Activated CD4-positive, alpha-beta T cell treated with anti-CD3 and anti-CD28 coated beads for 4 hours (primary cell): ENCODE results near the gene EVPL.
"Not testable (repeated sequence)": the region's sequence is repeated elsewhere in the genome, so short reads cannot be mapped to it uniquely, and the experiment has no call there.

ENCODE experiments used
- DNase-seq, 2 donors: peaks; one replicate each; pipeline ENCODE4 v3.0.0-alpha.2; 2020

The EVPL gene

DNA sequence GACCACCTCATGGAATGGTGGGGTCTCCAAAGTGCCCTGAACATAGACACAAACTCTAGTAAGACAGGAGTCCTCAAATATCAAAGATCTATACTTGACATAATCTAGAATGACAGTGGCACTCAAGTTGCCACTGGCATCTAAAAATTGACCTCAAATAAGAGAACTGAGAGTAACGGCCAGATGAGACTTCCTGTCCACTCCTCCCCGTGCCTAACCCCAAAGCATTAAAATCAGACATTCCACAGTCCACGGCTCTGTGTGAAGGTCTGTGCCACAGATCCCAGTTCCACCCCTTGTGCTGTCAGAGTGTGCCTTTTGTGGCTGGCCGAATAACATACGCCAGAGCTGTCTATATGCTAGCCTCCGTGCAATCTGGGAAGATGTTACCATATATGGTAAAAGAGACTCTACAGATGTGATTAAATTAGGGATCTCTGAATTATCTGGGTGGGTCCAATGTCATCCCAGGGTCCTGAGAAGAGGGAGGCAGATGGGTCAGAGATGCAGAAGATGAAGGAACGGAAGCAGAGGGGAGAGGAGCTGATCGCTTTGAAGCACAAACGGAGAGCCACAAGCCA, 21.0 kb upstream of the EVPL start:
- no peak for DNase-seq

DNA sequence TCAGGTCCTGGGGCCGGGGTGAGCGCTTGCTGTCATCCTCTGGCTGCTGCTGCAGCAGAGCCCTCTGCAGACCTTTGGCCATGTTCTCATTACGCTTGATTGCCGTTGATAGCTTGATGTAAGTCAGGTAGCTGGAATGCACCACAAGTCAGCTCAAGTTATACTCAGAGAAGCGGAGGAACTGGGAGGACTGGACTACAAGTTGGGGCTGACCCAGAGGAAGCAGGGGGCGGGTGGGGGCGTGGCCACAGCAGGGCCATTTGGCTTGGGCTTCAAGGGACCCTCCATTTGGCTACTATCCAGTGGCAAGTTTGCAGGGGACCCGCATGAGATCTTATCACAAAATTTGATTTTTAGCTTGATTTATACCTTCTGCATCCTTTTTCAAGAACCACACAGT, 19.0 kb upstream of the EVPL start:
- no peak for DNase-seq

DNA sequence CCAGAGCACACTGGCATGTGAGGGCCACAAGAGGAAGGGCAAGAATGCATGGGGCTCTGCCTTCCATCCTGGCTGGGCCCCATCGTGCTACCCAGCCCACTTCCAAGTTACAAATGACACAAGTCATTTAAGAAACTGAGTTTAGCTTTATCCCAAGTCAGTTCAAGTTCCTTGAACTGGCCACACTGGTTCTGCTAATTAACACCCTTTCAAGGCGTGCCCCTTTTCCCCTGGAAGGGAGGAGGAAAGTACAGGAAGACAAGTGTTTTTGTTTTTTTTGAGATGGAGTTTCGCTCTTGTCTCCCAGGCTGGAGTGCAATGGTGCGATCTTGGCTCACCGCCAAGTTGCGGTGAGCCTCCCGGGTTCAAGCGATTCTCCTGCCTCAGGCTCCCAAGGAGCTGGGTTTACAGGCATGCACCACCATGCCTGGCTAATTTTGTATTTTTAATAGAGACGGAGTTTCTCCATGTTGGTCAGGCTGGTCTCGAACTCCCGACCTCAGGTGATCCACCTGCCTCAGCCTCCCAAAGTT, 17.4 kb upstream of the EVPL start:
- DNase-seq, result not testable (repeated sequence)

DNA sequence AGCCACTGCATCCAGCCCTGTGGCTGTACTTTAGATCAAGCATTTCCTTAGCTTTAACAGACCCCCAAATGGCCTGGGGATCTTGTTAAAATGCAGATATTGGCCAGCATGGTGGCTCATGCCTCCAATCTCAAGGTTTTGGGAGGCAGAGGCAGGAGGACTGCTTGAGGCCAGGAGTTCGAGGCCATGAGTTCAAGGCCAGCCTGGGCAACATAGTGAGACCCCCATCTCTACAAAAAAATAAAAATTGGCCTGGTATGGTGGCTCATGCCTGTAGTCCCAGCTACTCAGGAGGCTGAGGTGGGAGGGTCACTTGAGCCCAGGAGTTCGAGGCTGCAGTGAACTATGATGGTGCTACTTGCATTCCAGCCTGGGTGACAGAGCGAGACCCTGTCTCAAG, 15.8 kb upstream of the EVPL start:
- not testable (repeated sequence) for DNase-seq

DNA sequence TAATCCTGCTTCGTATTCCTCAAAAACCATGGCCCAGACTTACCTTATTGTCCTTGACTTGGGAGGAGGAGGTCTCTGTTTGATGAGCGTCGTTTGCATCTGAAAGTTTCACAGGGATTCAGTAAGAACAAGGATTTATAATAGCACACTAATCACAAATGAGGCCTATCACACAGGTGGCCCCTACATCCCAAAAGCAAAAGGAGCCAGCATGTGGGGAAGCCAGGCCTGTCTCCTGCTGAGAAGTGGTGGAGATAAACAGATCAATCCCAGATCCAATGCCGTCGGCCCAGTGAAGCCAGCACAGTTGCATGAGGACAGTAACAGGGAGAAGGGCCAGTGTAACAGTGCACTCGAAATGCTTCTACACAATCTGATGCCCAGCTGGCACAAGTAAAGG, 13.3 kb upstream of the EVPL start:
- no peak for DNase-seq

DNA sequence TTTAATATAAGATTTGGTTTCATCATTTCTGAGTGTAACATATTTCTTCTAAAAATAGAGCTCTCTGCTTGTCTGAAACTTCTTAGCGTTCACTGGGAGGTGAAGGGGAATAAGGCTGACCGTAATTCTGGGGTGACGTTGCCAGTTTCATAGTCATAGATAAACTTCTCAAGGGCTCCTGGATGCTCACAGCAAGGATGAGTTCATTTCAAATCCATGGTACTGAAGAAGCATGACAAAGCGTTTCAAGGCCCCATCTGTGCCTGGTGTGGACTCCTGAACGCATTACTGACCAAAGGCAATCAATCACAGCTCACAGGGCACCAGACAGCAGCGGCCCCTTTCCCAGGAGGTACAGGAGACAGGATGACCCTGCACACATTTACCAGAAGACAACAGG, 12.0 kb upstream of the EVPL start:
- DNase-seq, result no peak

DNA sequence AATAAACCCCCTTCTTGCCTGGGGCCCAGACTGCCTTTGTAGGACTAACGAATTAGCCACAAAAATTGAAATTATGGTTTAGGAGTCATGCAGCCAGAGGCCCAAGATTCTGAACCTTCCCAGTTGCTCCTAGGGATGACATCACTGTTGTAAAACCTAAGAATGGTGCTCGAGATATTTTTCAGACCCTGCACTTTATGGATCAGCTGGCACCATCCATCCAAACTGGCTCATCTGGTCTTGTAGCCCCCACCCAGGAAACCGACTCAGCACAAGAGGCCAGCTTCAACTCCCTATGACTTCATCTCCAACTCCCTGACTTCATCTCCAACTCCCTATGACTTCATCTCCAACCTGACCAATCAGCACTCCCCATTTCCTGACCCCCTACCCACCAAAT, 10.9 kb upstream of the EVPL start:
- DNase-seq, result no peak

DNA sequence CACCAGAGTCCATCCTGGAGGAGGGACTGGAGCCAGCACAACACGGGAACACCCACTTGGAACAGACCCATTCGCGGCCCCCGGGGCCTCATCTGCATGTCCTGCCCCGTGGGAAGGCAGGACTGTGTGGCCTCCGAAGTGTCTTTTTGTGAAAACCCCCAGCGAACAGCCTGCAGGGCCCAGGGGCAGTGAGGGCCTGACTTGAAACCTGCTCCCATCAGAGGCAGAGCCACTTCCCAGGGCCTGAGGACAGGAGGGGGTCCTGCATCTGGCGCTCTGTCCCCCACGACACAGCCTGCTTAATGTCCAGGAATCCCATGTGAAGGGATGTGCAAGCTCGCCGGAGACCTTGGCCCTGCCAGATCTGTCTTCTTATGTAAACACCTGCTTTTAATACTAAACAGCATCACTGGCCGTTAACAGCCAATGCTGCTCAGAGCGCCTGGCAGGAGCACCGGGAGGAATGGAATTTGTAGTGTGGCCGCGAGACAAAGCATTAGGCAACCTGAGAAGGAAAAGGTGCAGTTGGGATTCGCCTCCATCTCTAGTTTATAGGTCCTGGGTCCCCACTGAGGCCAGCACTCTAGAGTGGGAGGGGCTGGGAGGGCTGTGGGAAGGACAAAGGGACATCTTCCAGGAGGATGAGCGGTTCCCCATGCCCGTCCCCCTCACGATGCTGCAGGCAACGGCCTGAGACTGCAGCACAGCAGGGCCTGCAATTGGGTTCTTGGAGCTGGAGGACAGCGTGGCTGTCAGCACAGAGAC, 9.6 kb upstream of the EVPL start:
- DNase-seq, result no peak

DNA sequence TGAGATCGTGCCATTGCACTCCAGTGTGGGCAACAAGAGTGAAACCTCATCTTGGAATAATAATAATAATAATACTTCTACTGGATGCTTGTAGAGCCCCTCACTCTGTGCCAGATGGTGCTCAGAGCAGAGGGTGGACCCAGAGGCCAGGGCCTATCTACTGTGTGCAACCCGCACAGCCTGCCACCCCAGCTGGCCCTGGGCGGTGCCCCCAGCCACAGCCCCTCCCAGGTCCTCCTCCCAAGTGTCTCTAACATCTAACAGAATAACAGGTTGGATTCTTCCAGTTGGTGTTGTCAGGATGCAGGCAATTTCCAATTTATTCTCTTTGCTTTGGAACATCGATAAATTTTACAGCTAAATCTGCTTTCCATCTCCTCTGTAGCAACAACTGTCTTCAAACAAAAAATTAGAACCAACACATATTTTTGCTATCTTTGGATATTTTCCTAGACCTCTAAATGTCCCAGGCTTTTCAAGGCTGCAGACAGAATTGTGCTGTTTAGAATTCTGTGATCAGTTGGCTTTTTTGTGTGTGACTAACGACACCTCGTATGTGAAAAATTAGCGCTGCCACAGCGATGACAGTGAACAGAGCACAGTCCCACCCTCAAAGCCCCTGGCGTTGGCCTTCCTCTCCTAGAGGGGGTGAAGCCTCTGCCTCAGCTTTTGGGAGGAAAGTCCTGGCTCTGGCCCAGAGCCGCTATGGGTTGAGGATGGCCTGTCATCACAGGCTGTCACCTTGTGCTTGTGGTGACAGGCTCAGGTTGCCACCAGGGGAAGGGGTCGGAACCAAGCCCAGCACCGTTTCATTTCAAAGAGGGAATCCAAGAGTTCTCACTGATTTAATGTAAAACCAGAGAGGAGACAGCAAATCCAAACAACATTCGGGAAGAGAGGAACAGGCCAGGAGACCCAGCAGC, 7.6 kb upstream of the EVPL start:
- DNase-seq, result no peak

DNA sequence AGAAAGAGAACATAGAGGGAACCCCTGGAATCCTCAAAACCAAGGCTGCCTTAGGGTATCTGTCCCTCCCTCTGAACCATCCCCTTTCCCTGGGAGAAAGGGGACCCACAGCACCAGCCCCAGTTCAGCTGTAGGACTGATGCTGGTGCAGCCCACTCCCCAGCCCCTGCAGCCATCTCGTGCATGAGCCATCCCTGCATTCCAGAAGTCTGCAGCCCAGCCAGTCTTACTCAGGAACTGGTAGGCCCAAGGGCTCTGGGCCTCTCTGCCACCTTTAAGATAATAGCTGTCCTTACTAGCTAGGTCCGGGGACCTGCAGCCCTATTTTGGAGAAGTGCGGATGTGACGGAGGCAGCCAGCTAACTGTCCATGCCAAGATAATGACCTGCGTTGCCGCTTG, 6.0 kb upstream of the EVPL start:
- no peak for DNase-seq

DNA sequence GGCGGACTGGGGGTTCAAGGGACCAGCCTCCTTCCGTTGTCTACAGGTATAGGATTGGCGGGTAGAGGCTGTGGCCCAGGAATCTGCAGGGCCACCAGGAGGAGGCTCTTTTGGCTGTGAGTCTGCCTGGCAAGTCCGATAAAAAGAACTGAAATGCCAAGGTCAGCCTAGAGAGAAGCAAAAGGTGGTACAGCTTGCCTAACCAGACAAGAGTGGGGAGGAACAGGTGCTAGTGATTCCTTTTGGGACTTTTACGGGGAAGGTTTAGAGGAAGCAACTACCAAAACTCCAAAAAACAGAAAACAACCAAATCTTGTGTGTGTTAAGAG, 5.6 kb upstream of the EVPL start:
- no peak for DNase-seq

DNA sequence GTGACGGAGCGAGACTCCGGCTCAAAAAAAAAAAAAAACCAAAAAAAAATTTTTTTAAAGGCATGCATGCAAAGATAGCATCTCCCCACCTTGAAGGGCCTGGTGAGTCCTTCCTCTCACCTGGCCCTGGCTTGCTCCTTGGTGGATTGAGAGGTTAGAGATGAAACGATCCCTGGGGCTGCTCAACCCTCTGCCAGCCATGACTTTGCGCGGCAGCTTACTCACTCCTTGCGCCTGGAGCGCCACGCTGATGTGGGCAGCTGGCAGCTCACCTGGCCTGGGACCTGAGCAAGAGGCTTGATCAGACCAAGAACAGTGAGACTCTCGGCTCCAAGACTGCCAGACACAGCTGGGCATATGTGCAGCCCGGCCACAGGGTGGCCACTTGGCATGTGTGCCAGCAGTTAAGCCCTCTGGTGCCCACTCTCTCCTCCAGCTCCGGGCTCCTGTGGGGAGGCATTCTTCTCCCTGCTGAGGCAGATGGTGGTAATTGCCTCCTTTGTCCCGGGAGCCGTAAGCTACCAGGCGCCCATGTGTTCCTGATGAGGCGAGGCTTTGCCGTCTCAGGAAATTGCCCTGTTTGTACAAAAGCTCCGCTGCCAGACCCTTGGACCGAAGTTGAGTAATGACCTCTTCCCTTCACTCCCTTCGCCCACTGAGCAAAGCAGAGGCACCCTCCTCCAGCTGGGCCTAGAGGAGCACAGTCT, 5.1 kb upstream of the EVPL start:
- no peak for DNase-seq

DNA sequence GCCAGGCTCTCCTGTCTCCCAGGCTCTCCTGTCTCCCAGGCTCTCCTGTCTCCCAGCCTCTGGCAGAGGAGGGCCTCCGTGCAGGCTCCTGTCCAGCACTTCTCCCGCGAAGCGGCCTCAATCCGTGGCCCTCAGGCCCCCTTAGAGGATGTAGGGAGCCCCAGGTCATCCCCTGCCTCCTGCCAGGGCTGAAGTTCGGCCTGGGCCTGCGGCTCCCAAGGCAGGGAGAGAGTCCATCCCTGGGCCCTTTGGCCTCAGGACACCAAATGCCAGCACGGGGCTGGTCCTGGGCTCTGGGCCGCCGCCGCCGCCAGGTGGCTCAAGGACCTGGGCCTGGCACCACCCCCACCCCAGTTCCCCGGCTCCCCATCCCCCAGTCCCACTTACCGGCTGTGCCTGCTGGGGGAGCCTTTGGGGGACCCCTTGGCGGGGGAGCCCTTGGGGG, 370 bp downstream of the EVPL start:
- no peak for DNase-seq

DNA sequence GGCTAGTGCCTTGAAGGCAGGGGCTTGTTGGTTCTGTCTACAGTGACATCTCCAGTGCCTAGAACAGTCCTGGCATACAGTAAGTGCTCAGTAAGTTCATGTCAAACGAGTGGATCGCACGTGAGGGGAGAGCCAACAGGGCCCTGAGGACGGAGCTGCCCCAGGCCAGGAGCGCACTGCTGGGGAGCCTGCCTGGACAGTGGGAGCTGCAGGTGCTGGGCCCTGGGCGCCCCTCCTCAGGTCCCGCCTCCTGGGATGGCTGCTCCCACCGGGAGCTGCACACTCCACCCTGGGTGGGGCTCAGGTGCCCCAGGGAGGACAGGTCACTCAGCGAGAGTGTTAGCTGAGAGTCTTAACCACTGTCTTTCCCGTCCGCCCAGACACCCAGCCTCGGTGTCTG, 1.8 kb downstream of the EVPL start:
- DNase-seq, result no peak

DNA sequence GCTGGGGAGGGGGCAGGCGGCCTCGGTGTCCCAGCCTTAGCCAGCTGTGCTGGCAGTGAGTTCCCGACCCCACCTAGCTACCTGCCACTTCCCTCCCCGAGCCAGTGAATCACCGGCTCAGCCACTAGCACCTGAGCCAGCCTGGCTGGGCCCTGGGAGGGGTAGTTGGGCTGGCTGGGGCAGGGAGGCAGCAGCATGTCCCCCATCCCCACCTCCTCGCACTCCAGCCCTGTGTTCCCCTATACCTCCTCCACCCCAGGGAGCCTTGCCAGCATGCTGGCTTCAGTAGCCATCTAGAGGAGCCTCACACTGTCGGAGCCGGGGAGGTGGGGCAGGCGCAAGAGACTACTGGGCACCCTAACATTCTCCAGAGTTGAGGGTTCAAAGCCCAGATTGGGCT, 2.8 kb downstream of the EVPL start:
- no peak for DNase-seq

DNA sequence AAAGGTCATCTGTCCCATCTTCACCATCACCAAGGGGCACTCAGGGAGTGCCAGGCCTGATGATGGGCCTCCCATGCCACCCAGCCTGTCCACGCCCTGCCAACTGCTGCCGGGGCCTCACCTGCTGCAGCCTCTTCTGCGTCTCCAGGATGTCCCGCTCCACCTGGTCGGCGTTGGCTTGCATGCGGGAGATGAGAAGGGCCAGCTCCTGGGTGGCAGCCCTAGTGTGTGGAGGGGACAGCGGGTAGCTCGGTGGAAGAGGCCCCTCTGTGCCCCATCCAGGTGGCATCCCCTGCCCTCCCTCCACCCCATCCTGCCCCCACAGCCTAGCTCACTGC, 3.2 kb downstream of the EVPL start:
- DNase-seq, result no peak

DNA sequence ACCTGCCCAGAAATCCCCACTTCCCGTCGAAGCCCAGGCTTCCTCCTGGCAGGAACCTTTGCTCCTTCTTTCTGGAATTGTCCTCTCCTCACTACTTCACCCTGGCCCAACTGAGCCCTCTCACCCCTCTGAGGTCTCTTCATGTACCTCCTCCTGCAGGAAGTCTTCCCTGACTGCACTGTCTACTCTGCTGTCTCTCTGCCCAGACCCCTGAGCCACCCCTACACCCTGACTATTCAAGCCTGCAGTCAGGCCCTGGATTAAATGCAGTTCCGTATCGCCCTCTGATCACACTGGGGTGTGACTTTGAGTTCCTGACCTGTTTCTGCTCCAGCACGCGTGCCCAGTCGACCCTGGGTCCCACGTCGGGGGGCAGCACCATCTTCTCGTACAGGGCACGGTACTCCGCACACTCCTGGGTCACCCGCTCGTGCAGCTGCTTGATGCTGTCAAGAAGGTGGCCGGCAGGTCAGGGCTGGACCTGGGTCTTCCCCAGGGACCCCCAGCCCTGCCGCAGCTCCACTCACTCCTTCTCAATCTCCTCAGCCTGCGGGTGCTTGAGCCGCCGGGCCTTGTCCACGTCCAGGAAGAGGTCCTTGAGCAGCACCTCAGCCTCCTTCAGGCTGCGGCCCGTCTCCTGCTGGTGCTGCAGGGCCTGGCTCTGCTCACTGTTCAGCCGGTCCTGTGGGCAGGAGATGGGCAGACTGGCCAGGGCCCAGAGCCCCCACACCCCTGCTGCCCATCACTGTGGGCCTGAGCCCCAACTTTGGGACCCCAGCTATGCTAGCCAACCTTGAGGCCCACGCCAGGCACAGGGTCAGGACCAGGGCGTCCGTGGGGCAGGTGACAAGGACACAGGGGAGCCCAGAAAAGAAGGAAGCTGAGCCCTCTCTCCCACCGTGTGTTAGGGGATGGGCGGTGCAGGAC, 3.9 kb downstream of the EVPL start:
- DNase-seq, result no peak

DNA sequence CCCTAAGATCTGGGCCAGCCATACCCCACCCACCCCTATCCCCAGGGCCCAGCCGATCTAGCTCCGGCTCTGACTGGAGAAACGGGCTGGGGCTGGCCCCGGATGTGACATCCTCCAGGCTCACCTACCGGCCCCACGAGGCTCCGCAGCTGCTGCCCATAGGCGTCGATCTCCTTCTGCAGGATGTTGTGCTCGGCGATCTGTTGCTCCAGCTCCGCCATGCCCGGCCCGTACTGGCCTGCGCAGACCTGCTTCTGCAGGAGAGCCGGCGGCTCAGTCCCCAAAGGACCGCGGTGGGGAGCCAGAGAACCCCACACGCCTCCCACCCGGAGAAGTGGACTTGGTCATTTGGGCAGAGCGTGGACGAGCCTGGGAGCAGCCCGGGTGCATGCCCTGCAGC, 4.8 kb downstream of the EVPL start:
- DNase-seq, result no peak

DNA sequence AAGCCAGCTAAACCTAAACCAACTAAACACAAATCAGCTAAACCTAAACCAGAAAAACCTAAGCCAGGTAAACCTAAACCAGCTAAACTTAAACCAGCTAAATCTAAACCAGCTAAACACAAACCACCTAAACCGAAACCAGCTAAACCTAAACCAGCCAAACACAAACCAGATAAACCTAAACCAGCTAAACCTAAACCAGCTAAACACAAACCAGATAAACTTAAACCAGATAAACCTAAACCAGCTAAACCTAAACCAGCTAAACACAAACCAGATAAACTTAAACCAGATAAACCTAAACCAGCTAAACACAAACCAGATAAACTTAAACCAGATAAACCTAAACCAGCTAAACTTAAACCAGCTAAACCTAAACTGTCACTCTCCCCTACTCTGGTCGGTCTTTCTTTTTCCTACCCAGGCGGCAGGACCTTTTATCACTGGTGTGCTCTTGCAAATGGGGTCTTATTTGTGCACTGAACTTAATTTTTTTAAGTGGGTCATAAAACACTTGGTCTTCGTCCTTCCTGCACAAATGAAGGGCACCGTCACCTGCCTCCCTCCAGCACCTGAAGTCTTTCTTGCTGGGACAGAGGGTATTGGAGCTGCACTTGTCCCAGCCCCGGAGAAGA, 7.2 kb downstream of the EVPL start:
- no peak for DNase-seq

DNA sequence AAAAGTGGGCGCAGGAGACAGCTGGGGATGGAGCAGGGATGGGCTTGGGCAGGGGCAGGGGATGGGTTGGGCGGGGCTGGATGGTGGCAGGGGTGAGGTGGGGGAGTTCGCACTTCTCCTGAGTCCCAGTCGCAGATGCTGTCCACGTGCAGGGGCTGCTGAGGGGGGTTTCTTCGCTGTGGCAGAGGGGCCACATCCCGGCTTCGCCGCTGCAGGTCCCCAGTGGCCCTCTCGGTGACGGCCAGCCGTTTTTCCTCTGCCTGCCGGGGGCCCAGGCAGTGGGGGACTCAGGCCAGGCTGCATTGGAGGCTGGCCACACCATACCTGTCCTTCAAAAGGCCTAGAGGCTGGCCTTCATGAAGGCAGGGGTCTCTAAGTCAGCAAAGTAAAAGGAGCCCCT, 8.3 kb downstream of the EVPL start:
- DNase-seq, result no peak

DNA sequence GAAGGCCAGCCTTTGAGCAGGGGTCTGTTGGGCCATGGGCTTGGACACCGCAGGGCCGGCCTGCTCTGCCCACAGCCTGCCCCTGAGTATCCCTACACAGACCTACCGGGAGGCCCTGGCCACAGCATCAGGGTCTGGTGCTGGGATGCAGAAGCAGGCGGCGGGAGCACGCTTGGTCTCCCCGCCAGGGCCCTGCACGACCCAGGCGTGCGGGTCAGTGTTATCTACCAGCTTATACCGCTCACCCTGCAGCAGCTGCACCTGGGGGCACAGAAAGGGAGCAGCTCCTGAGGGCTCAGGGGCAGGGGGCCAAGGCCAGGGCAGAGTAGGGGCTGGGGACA, 8.8 kb downstream of the EVPL start:
- no peak for DNase-seq
